Fibroblast of villous mesenchyme (primary cell): ENCODE results near the gene IFRD2. TPM values are rescaled to one million over a fixed set of nuclear protein-coding genes. Genes with fewer than 3 reads are reported as not detected.

Experiments
- DNase-seq: peaks from one replicate; pipeline ENCODE4 v3.0.0-alpha.2; 2010; ENCODE audit warnings: low read depth
- H3K4me3 ChIP-seq: 2 replicates; pipeline ENCODE4 v1.5.1; 2011; ENCODE audit warnings: low read depth, mild to moderate bottlenecking, low read length
- total RNA-seq: library from RNA; depleted of rRNA; stranded (reverse); fragments of >200 nt; gene quantifications from 2 replicates; pipeline ENCODE4 v1.2.3, GENCODE V29; 2012
- TF ChIP-seq, protein P1 (sequence below): IDR thresholded peaks from 2 replicates; pipeline ENCODE4 v1.5.1; 2012; ENCODE audit warnings: low read depth, mild to moderate bottlenecking, low read length; ENCODE audit not compliant: insufficient read depth

IFRD2 gene
- total RNA-seq, 1 donor = 82.0 TPM

DNA sequence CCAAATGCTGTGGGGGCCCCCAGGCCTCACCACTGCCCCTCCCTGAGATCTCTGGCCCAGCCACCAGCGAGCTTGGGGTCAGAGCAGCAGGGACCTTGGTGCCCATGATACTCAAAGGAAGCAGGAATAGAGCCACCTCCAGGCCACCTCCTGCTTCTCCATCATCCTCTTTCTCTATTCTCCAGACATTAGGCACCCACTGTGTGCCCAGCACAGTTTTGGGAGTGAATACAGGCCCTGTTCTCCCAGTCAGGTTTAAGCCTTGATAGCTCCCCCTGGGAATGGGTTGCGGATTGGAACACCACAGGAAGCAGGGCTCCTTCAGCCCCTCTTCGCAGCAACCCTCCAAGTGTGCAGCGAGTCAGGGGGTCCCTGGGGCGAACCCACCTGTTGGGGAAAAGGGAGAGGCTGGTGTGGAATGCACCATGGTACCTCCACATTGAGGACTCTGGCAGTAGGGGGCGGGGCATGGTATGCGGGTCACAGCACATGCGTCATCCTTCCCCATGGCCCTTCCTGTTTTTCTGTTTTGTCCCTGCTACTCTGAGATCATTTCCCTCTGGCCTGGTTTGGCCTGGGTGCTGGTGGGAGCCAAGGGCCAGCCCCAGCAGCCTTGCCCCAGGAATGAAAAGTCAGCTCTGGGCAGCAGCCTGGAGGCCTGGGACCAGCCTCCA lies 37.5 kb downstream of the IFRD2 start:
- peak; percentile 42 for DNase-seq
- no peak overlapping the region for H3K4me3 ChIP-seq
- TF ChIP-seq, protein P1, sequence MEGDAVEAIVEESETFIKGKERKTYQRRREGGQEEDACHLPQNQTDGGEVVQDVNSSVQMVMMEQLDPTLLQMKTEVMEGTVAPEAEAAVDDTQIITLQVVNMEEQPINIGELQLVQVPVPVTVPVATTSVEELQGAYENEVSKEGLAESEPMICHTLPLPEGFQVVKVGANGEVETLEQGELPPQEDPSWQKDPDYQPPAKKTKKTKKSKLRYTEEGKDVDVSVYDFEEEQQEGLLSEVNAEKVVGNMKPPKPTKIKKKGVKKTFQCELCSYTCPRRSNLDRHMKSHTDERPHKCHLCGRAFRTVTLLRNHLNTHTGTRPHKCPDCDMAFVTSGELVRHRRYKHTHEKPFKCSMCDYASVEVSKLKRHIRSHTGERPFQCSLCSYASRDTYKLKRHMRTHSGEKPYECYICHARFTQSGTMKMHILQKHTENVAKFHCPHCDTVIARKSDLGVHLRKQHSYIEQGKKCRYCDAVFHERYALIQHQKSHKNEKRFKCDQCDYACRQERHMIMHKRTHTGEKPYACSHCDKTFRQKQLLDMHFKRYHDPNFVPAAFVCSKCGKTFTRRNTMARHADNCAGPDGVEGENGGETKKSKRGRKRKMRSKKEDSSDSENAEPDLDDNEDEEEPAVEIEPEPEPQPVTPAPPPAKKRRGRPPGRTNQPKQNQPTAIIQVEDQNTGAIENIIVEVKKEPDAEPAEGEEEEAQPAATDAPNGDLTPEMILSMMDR = no peak

DNA sequence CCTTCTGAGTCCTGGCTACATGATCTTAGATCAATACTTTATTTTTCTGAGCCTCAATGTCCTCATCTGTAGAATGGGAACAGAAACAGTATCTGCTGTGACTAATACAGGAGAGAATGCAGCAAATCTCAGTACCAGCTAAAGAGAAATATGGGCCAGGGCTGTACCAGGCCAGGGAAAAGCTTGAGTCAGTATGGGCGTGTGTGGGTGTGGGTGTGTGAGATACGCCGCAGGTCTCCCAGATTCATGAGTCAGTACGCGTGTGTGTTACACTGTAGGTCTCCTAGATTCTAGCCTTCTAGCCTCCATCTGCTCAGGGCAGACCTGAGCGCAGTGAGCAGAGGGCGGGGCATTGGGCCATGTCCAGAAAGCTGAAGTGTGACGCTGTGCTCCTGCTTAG lies 41.0 kb downstream of the IFRD2 start:
- TF ChIP-seq, protein P1 = no peak
- H3K4me3 ChIP-seq = no peak overlapping the region
- peak; percentile 71 for DNase-seq

DNA sequence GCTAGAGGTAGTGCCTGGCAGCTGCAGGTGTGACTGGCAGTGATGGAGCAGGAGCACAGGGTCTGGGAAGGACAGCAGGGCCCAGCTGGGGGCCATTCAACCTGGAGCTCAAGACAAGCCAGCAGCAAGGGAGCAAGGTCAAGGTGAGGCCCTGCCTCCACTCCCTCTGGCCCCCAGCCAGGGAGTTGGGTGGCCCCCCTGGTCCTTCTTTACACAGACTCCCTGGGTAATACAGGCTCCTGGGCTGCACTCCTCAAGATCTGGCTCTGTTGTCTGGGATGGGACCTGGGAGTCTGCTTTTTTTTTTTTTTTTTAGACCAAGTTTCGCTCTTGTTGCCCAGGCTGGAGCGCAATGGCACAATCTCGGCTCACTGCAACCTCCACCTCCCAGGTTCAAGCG lies 41.7 kb downstream of the IFRD2 start:
- no peak overlapping the region for H3K4me3 ChIP-seq
- TF ChIP-seq, protein P1 = no peak
- DNase-seq = no peak

DNA sequence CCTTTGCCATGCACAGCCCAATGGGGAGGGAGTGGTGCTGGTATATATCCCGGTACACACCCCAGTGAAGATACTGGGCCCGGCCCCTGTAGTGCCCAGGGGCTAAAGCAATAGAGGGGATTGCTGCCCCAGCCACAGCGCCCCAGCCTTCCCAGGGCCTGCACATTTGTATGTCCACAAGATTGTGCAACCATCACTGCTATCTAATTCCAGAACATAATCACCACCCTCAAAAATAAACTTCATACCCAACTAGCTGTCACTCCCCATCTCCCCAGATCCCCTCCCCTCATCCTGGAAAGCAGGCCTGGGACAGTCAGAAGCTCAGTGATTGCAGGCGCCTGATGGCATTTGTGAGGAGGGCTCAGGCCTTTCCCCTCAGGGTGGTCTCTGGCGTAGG lies 42.8 kb downstream of the IFRD2 start:
- TF ChIP-seq, protein P1 = no peak
- DNase-seq = no peak
- no peak overlapping the region for H3K4me3 ChIP-seq

DNA sequence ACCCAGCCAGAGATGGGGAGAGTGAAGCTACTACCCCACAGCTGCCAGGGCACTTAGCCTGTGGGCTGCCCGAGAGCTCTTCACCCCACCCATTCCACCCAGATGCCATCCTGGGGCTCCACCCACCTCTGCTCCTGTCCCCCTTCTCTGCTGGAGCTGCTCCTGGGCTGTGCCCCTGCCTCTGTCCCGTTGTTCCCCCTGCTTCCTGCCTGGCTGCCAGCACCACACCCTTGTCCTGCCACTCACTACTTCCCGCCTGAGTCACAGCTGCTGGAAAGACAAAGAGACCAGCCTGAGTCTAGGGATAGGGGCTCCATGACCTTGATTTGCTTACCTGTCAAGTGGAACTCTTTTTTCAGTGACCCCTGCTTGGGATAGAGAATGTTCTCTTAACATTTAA lies 43.8 kb downstream of the IFRD2 start:
- no peak for DNase-seq
- TF ChIP-seq, protein P1 = no peak
- H3K4me3 ChIP-seq = no peak overlapping the region

DNA sequence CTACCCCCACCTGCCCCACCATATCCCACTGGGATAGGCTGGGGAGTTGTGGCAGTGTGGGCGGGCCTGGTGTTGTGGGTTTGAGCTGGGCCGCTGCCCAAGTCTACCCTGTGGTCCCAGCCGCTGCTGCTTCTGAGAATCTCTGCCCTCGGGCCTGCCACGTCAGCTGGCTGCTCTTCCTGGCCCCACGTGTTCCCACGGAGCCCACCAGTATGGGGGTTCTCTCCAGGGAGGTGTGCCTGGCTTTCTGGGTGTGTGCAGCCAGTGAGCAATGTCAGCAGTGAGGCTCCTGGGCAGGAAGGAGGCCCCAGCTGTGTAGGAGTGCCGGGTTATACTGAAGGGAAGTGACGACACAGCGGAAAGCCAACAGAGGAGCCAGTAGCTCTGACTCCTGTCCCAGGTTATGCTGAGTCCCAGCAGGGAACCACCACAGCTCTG lies 45.7 kb downstream of the IFRD2 start:
- DNase-seq = peak; percentile 81

More for the DNA sequence above, 45.7 kb downstream of the IFRD2 start:
- no peak overlapping the region for H3K4me3 ChIP-seq
- TF ChIP-seq, protein P1 = no peak
